GM19397 (cell line): ENCODE results near the gene DMC1.
"Not testable (repeated sequence)": the region's sequence is repeated elsewhere in the genome, so short reads cannot be mapped to it uniquely, and the experiment has no call there.

Experiments
- ATAC-seq: cut with Tn5 transposase; IDR thresholded peaks from one replicate; pipeline ENCODE4 v1.9.1; 2021; ENCODE audit warnings: mild to moderate bottlenecking, moderate library complexity; ENCODE audit not compliant: unreplicated experiment

DMC1 gene

GRCh38 chr22:38470179-38470578, 99.8 kb downstream of the DMC1 start:
- ATAC-seq = not testable (repeated sequence)

- ATAC-seq = no peak
Measured at GRCh38 chr22:38469306-38469781, 100.6 kb downstream of the DMC1 start.
